PFSK-1 (cell line): Measurements from ENCODE around the gene SAMM50. TPM values are rescaled to one million over a fixed set of nuclear protein-coding genes. Genes with fewer than 3 reads are reported as not detected.
A peak's percentile ranks its signal among the peaks of the same experiment; 100 is the strongest.

Source experiments
- FOXP2 ChIP-seq: optimal IDR thresholded peaks from 2 replicates; pipeline ENCODE3; 2011; ENCODE audit warnings: borderline replicate concordance, control low read depth, inconsistent platforms; ENCODE audit not compliant: insufficient read depth; ENCODE audit errors: extremely low read length, extremely low read depth
- POLR2AphosphoS5 ChIP-seq: IDR thresholded peaks from 2 replicates; pipeline ENCODE4 v1.6.1; 2012; ENCODE audit warnings: low read depth, mild to moderate bottlenecking, control low read depth, low read length, moderate library complexity
- REST ChIP-seq, 2 experiments: IDR thresholded peaks; 2 replicates each; pipeline versions ENCODE4 v1.6.1 to v1.8.0; 2011 to 2012; ENCODE audit warnings: low read depth in 2 of 2, low read length in 2 of 2, control low read depth in 1 of 2, inconsistent platforms in 1 of 2, mild to moderate bottlenecking in 1 of 2, moderate library complexity in 1 of 2; ENCODE audit not compliant: insufficient read depth in 1 of 2
- SIN3A ChIP-seq: IDR thresholded peaks from 2 replicates; pipeline ENCODE4 v1.6.1; 2012; ENCODE audit warnings: mild to moderate bottlenecking, low read length, moderate library complexity, borderline replicate concordance; ENCODE audit not compliant: insufficient read depth
- TAF1 ChIP-seq: IDR thresholded peaks from 2 replicates; pipeline ENCODE4 v1.6.1; 2012; ENCODE audit warnings: low read length, control low read depth, borderline replicate concordance; ENCODE audit not compliant: insufficient read depth
- polyA plus RNA-seq: library from polyadenylated mRNA; unstranded; fragments of >200 nt; gene quantifications from one replicate; pipeline ENCODE4 v1.2.1, GENCODE V29; 2012; ENCODE audit warnings: low read depth, missing spikeins; ENCODE audit not compliant: insufficient read length

Gene SAMM50
- polyA plus RNA-seq: 71.7 TPM

GRCh38 chr22:43955040-43955882 is at the start of gene SAMM50:
TSS of gene SAMM50 (plus strand) at chr22:43955442. CDS start at chr22:43955578, 136 bp downstream.
- TF ChIP-seq SIN3A (no peak), TAF1 (peak; percentile 89), POLR2AphosphoS5 (peak; percentile 97), REST (IDR thresholded peaks at IDR 0.05; ENCODE audit: insufficient read depth in 1 of 2, low read depth in 2 of 2, low read length in 2 of 2) (peak in 1 of 2 experiments; percentile 51; a peak in 2 of 4 replicates)

- TF ChIP-seq TAF1 (no peak), REST (IDR thresholded peaks at IDR 0.05; ENCODE audit: insufficient read depth in 1 of 2, low read depth in 2 of 2, low read length in 2 of 2) (peak in 1 of 2 experiments; percentile 83; a peak in 2 of 4 replicates)
Observed at GRCh38 chr22:43905681-43906080, 49.6 kb upstream of the SAMM50 start.

- TF ChIP-seq FOXP2: no peak
- TF ChIP-seq SIN3A: no peak
- no peak for TF ChIP-seq TAF1
- TF ChIP-seq POLR2AphosphoS5: no peak
- no peak for TF ChIP-seq REST (IDR thresholded peaks at IDR 0.05; ENCODE audit: insufficient read depth in 1 of 2, low read depth in 2 of 2, low read length in 2 of 2)
Observed at GRCh38 chr22:43909708-43910107, 45.5 kb upstream of the SAMM50 start.

GRCh38 chr22:43910178-43910695 is 45.0 kb upstream of the SAMM50 start:
- TF ChIP-seq FOXP2 (no peak), SIN3A (no peak), TAF1 (no peak), REST (IDR thresholded peaks at IDR 0.05; ENCODE audit: insufficient read depth in 1 of 2, low read depth in 2 of 2, low read length in 2 of 2) (no peak), POLR2AphosphoS5 (no peak)

GRCh38 chr22:43911351-43911750 is 43.9 kb upstream of the SAMM50 start:
- TF ChIP-seq POLR2AphosphoS5: no peak
- TF ChIP-seq REST (IDR thresholded peaks at IDR 0.05; ENCODE audit: insufficient read depth in 1 of 2, low read depth in 2 of 2, low read length in 2 of 2): no peak
- no peak for TF ChIP-seq SIN3A
- TF ChIP-seq FOXP2: no peak
